PFSK-1 (cell line): ENCODE measurements around the gene SYTL5.

ENCODE experiments used
- FOXP2 ChIP-seq: optimal IDR thresholded peaks from 2 replicates; pipeline ENCODE3; 2011; ENCODE audit warnings: borderline replicate concordance, control low read depth, inconsistent platforms; ENCODE audit not compliant: insufficient read depth; ENCODE audit errors: extremely low read length, extremely low read depth
- POLR2AphosphoS5 ChIP-seq: IDR thresholded peaks from 2 replicates; pipeline ENCODE4 v1.6.1; 2012; ENCODE audit warnings: low read depth, mild to moderate bottlenecking, control low read depth, low read length, moderate library complexity
- SIN3A ChIP-seq: IDR thresholded peaks from 2 replicates; pipeline ENCODE4 v1.6.1; 2012; ENCODE audit warnings: mild to moderate bottlenecking, low read length, moderate library complexity, borderline replicate concordance; ENCODE audit not compliant: insufficient read depth
- TAF1 ChIP-seq: IDR thresholded peaks from 2 replicates; pipeline ENCODE4 v1.6.1; 2012; ENCODE audit warnings: low read length, control low read depth, borderline replicate concordance; ENCODE audit not compliant: insufficient read depth
- TF ChIP-seq, protein P1 (sequence below), 2 experiments: IDR thresholded peaks; 2 replicates each; pipeline versions ENCODE4 v1.6.1 to v1.8.0; 2011 to 2012; ENCODE audit warnings: low read depth in 2 of 2, low read length in 2 of 2, control low read depth in 1 of 2, inconsistent platforms in 1 of 2, mild to moderate bottlenecking in 1 of 2, moderate library complexity in 1 of 2; ENCODE audit not compliant: insufficient read depth in 1 of 2

SYTL5 gene

DNA sequence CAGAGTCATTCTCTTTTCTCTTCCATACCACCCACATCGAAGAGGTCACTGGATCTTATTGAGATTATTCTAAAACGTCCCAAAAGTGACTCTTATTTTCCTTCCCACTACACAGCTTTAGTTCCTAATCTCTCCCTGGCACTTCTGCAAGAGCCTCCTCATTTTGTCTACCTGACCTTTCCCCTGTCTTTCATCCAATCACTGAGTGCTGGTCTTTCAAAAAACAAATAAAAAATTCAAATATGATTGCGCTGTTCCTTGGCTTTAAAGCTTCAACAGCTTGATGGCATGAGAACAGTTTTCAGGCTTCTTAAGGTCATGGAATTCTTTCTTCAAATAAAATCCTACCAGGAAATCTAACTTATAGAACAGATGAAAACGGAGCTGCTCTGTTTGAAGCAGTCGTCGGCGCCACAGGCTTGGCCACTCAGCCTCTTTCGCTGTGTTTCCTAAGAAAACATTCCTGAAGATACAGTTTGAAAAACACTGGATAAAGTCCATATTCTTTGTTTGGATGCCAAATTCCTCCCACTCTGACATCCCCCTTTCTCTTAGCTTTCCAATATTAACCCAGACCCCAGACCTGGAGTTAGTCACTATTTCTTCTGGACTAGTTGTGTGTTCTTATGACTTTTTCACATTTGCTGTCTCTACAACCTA lies 12.5 kb downstream of the SYTL5 start:
- TF ChIP-seq SIN3A (no peak), POLR2AphosphoS5 (no peak), FOXP2 (no peak), TAF1 (no peak)
- TF ChIP-seq, protein P1, sequence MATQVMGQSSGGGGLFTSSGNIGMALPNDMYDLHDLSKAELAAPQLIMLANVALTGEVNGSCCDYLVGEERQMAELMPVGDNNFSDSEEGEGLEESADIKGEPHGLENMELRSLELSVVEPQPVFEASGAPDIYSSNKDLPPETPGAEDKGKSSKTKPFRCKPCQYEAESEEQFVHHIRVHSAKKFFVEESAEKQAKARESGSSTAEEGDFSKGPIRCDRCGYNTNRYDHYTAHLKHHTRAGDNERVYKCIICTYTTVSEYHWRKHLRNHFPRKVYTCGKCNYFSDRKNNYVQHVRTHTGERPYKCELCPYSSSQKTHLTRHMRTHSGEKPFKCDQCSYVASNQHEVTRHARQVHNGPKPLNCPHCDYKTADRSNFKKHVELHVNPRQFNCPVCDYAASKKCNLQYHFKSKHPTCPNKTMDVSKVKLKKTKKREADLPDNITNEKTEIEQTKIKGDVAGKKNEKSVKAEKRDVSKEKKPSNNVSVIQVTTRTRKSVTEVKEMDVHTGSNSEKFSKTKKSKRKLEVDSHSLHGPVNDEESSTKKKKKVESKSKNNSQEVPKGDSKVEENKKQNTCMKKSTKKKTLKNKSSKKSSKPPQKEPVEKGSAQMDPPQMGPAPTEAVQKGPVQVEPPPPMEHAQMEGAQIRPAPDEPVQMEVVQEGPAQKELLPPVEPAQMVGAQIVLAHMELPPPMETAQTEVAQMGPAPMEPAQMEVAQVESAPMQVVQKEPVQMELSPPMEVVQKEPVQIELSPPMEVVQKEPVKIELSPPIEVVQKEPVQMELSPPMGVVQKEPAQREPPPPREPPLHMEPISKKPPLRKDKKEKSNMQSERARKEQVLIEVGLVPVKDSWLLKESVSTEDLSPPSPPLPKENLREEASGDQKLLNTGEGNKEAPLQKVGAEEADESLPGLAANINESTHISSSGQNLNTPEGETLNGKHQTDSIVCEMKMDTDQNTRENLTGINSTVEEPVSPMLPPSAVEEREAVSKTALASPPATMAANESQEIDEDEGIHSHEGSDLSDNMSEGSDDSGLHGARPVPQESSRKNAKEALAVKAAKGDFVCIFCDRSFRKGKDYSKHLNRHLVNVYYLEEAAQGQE (IDR thresholded peaks at IDR 0.05; ENCODE audit: insufficient read depth in 1 of 2, low read depth in 2 of 2, low read length in 2 of 2), result no peak

DNA sequence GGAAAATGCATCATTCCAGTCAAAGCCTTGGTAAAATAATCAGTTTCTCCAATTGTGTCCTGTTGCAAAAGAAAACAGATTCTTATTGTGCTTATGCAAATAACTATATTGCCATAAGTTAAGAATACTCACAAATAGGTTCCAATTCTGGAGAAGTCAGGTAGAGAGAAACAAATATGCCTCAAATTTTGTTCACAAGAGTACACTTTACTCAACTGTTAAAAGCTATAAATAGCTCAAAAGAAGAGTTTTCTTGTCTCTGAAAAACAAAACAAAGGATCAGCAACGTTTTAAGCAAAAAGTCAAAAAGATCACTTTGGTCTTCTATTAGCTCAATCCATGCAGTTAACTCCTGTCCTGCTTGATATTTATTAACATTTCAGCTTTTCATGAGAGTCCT lies 21.9 kb downstream of the SYTL5 start:
- TF ChIP-seq, protein P1 (IDR thresholded peaks at IDR 0.05; ENCODE audit: insufficient read depth in 1 of 2, low read depth in 2 of 2, low read length in 2 of 2), result no peak
- no peak for TF ChIP-seq TAF1
- TF ChIP-seq POLR2AphosphoS5, result no peak
- TF ChIP-seq SIN3A, result no peak
- TF ChIP-seq FOXP2, result no peak

- TF ChIP-seq TAF1 (no peak), POLR2AphosphoS5 (no peak)
- TF ChIP-seq, protein P1 (IDR thresholded peaks at IDR 0.05; ENCODE audit: insufficient read depth in 1 of 2, low read depth in 2 of 2, low read length in 2 of 2), result no peak
Observed at GRCh38 chrX:38036466-38036865, 30.1 kb downstream of the SYTL5 start.

- TF ChIP-seq, protein P1 (IDR thresholded peaks at IDR 0.05; ENCODE audit: insufficient read depth in 1 of 2, low read depth in 2 of 2, low read length in 2 of 2), result no peak
- no peak for TF ChIP-seq POLR2AphosphoS5
- TF ChIP-seq TAF1, result no peak
- no peak for TF ChIP-seq FOXP2
- no peak for TF ChIP-seq SIN3A
Observed at GRCh38 chrX:38038501-38038900, 32.1 kb downstream of the SYTL5 start.

- no peak for TF ChIP-seq TAF1
- no peak for TF ChIP-seq POLR2AphosphoS5
- TF ChIP-seq, protein P1 (IDR thresholded peaks at IDR 0.05; ENCODE audit: insufficient read depth in 1 of 2, low read depth in 2 of 2, low read length in 2 of 2), result no peak
- no peak for TF ChIP-seq SIN3A
Observed at GRCh38 chrX:38041237-38041636, 34.9 kb downstream of the SYTL5 start.
